Gastroesophageal sphincter (tissue), 3 donors: Measurements from ENCODE around the gene TPM3.

Experiments used
- POLR2A ChIP-seq, 2 donors: fragments of 450-650 bp; IDR thresholded peaks; one replicate each; pipeline ENCODE4 v1.6.1; 2017; ENCODE audit warnings: antibody characterized with exemption in 2 of 2, mild to moderate bottlenecking in 2 of 2, moderate library complexity in 1 of 2
- POLR2AphosphoS5 ChIP-seq: sonication (generic); formaldehyde crosslinking; IDR thresholded peaks from one replicate; pipeline ENCODE4 v1.6.1; 2017; ENCODE audit warnings: antibody characterized with exemption
- TF ChIP-seq, protein P1 (sequence below), 4 experiments: fragments of 200-600 bp in 2 of 4; fragments of 450-650 bp in 2 of 4; sonication (generic) in 1 of 4; IDR thresholded peaks; one replicate each; pipeline ENCODE4 v1.5.1; 2017 to 2019; ENCODE audit warnings: antibody characterized with exemption in 4 of 4, mild to moderate bottlenecking in 2 of 4, moderate library complexity in 2 of 4

DNA sequence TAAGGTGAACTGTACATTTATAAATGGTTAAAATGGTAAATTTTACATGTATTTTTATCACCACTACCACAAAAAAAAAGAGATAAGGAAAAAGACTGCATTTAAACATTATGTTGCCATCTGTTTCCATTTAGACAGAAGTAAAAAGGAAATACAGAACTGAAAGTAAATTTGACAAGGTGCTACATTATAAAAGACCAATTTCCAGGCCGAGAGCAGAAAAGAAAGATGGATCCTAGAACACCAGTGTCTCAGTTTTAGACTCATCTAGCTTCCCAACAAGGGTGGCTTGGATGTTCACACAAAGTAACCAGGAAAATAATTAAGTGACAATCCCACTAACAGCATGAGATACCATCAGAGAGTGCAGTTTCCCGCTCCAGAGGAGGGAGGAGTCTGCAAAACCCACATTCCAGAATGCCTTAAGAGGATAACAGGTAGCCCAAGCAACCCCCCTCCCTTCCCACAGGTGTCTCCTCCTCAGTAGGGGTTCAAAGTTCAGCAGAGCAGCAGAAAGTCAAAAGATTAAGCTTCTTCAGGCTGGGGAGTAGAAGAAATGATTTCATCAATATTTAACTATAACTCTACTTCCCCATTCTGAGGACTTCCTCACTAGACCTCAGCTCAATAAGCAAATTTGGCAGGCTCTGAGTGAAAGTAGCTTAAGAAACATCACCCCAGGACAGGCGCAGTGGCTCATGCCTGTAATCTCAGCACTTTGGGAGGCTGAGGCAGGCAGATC, 11.8 kb downstream of the TPM3 start:
- TF ChIP-seq, protein P1, sequence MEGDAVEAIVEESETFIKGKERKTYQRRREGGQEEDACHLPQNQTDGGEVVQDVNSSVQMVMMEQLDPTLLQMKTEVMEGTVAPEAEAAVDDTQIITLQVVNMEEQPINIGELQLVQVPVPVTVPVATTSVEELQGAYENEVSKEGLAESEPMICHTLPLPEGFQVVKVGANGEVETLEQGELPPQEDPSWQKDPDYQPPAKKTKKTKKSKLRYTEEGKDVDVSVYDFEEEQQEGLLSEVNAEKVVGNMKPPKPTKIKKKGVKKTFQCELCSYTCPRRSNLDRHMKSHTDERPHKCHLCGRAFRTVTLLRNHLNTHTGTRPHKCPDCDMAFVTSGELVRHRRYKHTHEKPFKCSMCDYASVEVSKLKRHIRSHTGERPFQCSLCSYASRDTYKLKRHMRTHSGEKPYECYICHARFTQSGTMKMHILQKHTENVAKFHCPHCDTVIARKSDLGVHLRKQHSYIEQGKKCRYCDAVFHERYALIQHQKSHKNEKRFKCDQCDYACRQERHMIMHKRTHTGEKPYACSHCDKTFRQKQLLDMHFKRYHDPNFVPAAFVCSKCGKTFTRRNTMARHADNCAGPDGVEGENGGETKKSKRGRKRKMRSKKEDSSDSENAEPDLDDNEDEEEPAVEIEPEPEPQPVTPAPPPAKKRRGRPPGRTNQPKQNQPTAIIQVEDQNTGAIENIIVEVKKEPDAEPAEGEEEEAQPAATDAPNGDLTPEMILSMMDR (IDR thresholded peaks at IDR 0.05), result no peak
- TF ChIP-seq POLR2AphosphoS5 (no peak), POLR2A (IDR thresholded peaks at IDR 0.05) (no peak)
